Measurements from ENCODE around the gene CARF.

DNA sequence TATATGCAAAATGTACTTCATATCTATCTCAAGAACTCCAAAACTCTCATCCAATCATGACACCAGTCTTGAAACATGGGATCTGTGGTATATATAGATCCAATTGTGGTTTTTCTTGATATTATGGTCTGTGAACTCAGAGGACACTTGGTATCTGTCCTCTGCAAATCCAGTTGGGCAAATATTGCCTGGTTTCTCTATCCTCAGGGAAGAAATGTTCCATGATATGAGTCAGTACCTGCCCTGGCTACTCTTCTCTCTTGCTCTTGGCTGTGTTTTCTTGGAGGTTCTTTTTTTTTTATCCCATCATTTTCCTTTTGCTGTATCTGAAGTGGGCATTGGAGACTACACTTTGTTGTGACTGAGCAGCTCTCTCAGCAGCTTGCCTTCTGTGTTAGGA lies 113.5 kb downstream of the CARF start:
- no peak for TF ChIP-seq NR2C2 (CRISPR knock-in tag; IDR thresholded peaks at IDR 0.05; ENCODE audit: borderline replicate concordance)
- no peak for TF ChIP-seq EZH2 (conservative IDR thresholded peaks at IDR 0.05; ENCODE audit: low read depth, low read length)
- TF ChIP-seq, protein P1, sequence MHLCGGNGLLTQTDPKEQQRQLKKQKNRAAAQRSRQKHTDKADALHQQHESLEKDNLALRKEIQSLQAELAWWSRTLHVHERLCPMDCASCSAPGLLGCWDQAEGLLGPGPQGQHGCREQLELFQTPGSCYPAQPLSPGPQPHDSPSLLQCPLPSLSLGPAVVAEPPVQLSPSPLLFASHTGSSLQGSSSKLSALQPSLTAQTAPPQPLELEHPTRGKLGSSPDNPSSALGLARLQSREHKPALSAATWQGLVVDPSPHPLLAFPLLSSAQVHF (CRISPR knock-in tag; IDR thresholded peaks at IDR 0.05): no peak
- TF ChIP-seq, protein P2, sequence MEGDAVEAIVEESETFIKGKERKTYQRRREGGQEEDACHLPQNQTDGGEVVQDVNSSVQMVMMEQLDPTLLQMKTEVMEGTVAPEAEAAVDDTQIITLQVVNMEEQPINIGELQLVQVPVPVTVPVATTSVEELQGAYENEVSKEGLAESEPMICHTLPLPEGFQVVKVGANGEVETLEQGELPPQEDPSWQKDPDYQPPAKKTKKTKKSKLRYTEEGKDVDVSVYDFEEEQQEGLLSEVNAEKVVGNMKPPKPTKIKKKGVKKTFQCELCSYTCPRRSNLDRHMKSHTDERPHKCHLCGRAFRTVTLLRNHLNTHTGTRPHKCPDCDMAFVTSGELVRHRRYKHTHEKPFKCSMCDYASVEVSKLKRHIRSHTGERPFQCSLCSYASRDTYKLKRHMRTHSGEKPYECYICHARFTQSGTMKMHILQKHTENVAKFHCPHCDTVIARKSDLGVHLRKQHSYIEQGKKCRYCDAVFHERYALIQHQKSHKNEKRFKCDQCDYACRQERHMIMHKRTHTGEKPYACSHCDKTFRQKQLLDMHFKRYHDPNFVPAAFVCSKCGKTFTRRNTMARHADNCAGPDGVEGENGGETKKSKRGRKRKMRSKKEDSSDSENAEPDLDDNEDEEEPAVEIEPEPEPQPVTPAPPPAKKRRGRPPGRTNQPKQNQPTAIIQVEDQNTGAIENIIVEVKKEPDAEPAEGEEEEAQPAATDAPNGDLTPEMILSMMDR (CRISPR knock-in tag; IDR thresholded peaks at IDR 0.05): no peak

All from HepG2 (cell line).